OCI-LY7 (cell line): ENCODE measurements around the gene TBC1D2B. TPM values are rescaled to one million over a fixed set of nuclear protein-coding genes. Genes with fewer than 3 reads are reported as not detected.

Experiments
- BruUV-seq: library from RNA; stranded (reverse); fragments of 400-500 nt; replicated peaks from 2 replicates; lab custom pipeline; 2021; lab: Mats Ljungman, UMichigan
- CTCF ChIA-PET: fragments of 300-600 bp; sonication (Branson Sonifier 250); formaldehyde crosslinking; loops from one replicate; lab custom pipeline; 2022; ENCODE audit warnings: antibody characterized with exemption; ENCODE audit not compliant: unreplicated experiment; lab: Charles Lee
- POLR2A ChIA-PET: fragments of 300-600 bp; sonication (Branson Sonifier 250); formaldehyde crosslinking; loops from one replicate; lab custom pipeline; 2022; ENCODE audit warnings: antibody characterized with exemption; lab: Charles Lee
- DNase-seq: peaks from one replicate; pipeline ENCODE4 v3.0.0-alpha.2; 2015; ENCODE audit warnings: low spot score
- H2AFZ ChIP-seq: fragments of 200-600 bp; sonication (generic), shearing (Covaris generic); 2 replicates; pipeline ENCODE4 v1.6.1; 2014; ENCODE audit warnings: mild to moderate bottlenecking, antibody characterized with exemption, low read length, moderate library complexity
- H3K27ac ChIP-seq: fragments of 200-600 bp; sonication (generic); 2 replicates; pipeline ENCODE4 v1.5.1; 2014; ENCODE audit warnings: mixed run types, low read depth, mild to moderate bottlenecking, moderate library complexity, low read length, inconsistent platforms; ENCODE audit not compliant: poor library complexity, severe bottlenecking
- H3K36me3 ChIP-seq: fragments of 200-600 bp; sonication (generic); 2 replicates; pipeline ENCODE4 v1.6.1; 2014; ENCODE audit warnings: mild to moderate bottlenecking, antibody characterized with exemption, low read length, moderate library complexity, mixed read lengths; ENCODE audit not compliant: insufficient read depth
- H3K4me1 ChIP-seq: fragments of 200-600 bp; sonication (generic); 2 replicates; pipeline ENCODE4 v1.5.1; 2014; ENCODE audit warnings: mild to moderate bottlenecking, low read length; ENCODE audit not compliant: insufficient read depth, poor library complexity, severe bottlenecking
- H3K4me2 ChIP-seq: fragments of 200-600 bp; sonication (generic); 2 replicates; pipeline ENCODE4 v1.6.1; 2014; ENCODE audit warnings: mild to moderate bottlenecking, low read length
- H3K4me3 ChIP-seq: fragments of 200-600 bp; sonication (generic); 2 replicates; pipeline ENCODE4 v1.5.1; 2014; ENCODE audit warnings: mild to moderate bottlenecking, low read depth, low read length; ENCODE audit not compliant: poor library complexity, severe bottlenecking
- H3K79me2 ChIP-seq: fragments of 200-600 bp; sonication (generic); 2 replicates; pipeline ENCODE4 v1.6.1; 2016; ENCODE audit warnings: low read depth, mild to moderate bottlenecking, low read length, moderate library complexity, mixed read lengths; ENCODE audit not compliant: insufficient read depth
- H3K9me2 ChIP-seq: fragments of 200-600 bp; sonication (generic); 2 replicates; pipeline ENCODE4 v1.6.1; 2016; ENCODE audit warnings: mild to moderate bottlenecking, low read length, mixed read lengths; ENCODE audit not compliant: insufficient read depth
- H3K9me3 ChIP-seq: fragments of 200-600 bp; sonication (generic); 2 replicates; pipeline ENCODE4 v1.6.1; 2014; ENCODE audit warnings: mild to moderate bottlenecking, mixed run types, low read length, mixed read lengths
- H4K20me1 ChIP-seq: fragments of 200-600 bp; sonication (generic); 2 replicates; pipeline ENCODE4 v1.6.1; 2014; ENCODE audit warnings: mild to moderate bottlenecking, antibody characterized with exemption, low read length, moderate library complexity, mixed read lengths; ENCODE audit not compliant: insufficient read depth
- CTCF ChIP-seq: fragments of 200-600 bp; sonication (generic); conservative IDR thresholded peaks from 2 replicates; pipeline ENCODE4 v1.5.1; 2014; ENCODE audit warnings: mild to moderate bottlenecking, antibody characterized with exemption, low read length, moderate library complexity, mixed read lengths
- EZH2phosphoT487 ChIP-seq: fragments of 200-600 bp; sonication (generic); IDR thresholded peaks from 2 replicates; pipeline ENCODE4 v1.6.1; 2018; ENCODE audit warnings: low read depth, borderline replicate concordance, mild to moderate bottlenecking, mixed run types, antibody characterized with exemption, low read length, moderate library complexity, mixed read lengths
- intact Hi-C: fragments of 100-400 bp; cut with micrococcal nuclease; formaldehyde crosslinking; loops from one replicate; pipeline ENCODE4 v1.10.0; 2022; ENCODE audit not compliant: unreplicated experiment
- total RNA-seq, 2 experiments: library from RNA; depleted of rRNA in 1 of 2; stranded (reverse); fragments of >200 nt in 1 of 2; shearing (Covaris generic) in 1 of 2; gene quantifications; 2 replicates each; pipeline ENCODE4 v1.2.3, GENCODE V29; 2014 to 2022

TBC1D2B gene
- total RNA-seq, 2 experiments from 2014 or later, result 30.9 to 41.5 TPM

GRCh38 chr15:78035861-78036476 lies 41.5 kb downstream of the TBC1D2B start:
- H3K4me2 ChIP-seq, result peak overlapping the region; percentile 54; the same call in 1 of the 2 replicates
- ChIA-PET CTCF (interaction anchor here (1.7 kb wide), 1 partner anchor 16 kb away, joined by 4 read pairs; no protein-coding TSS in a partner anchor), POLR2A (interaction anchor here (1.4 to 4.7 kb wide), 4 partner anchors 15 to 26 kb away, joined by 3 to 17 read pairs (median 10); no protein-coding TSS in a partner anchor)
- no peak overlapping the region for H3K4me3 ChIP-seq
- peaks cover 58% of the 10 kb centered on the region for H3K4me1 ChIP-seq
- no peak for TF ChIP-seq EZH2phosphoT487
- TF ChIP-seq CTCF, result no peak
- H2AFZ ChIP-seq, result no peak overlapping the region
- no peak for DNase-seq
- no peaks in the 10 kb centered on the region; the same call in 1 of the 2 replicates for H4K20me1 ChIP-seq
- H3K79me2 ChIP-seq, result no peaks in the 10 kb centered on the region
- intact Hi-C loops, result no loop called here
- H3K9me3 ChIP-seq, result no peaks in the 10 kb centered on the region
- no peaks in the 10 kb centered on the region for H3K9me2 ChIP-seq
- H3K36me3 ChIP-seq, result peaks cover 37% of the 10 kb centered on the region; the same call in 1 of the 2 replicates
- H3K27ac ChIP-seq, result peak overlapping the region; percentile 33
- BruUV-seq, result no TSS peak

GRCh38 chr15:78035321-78035751 lies 42.2 kb downstream of the TBC1D2B start:
- Histone ChIP-seq H3K79me2 (no peaks in the 10 kb centered on the region), H3K27ac (peak overlapping the region; percentile 33), H3K9me3 (no peaks in the 10 kb centered on the region), H3K36me3 (peaks cover 41% of the 10 kb centered on the region; the same call in 1 of the 2 replicates), H2AFZ (no peak overlapping the region), H3K4me3 (no peak overlapping the region), H4K20me1 (no peaks in the 10 kb centered on the region; the same call in 1 of the 2 replicates), H3K9me2 (no peaks in the 10 kb centered on the region), H3K4me1 (peaks cover 58% of the 10 kb centered on the region), H3K4me2 (peak overlapping the region; percentile 54)
- POLR2A ChIA-PET, result interaction anchor here (0.8 to 4.7 kb wide), 6 partner anchors 7 to 32 kb away, joined by 3 to 17 read pairs (median 6); no protein-coding TSS in a partner anchor
- CTCF ChIA-PET, result interaction anchor here (0.9 to 1.7 kb wide), 3 partner anchors 15 to 24 kb away, joined by 3 to 4 read pairs (median 3); no protein-coding TSS in a partner anchor
- intact Hi-C loops, result no loop called here
- BruUV-seq, result no TSS peak
- no peak for DNase-seq
- TF ChIP-seq CTCF (no peak), EZH2phosphoT487 (no peak)
